ENCODE results near the gene B4GALT2. TPM values are rescaled to one million over a fixed set of nuclear protein-coding genes. Genes with fewer than 3 reads are reported as not detected.

The B4GALT2 gene
- total RNA-seq, 6 donors from 2014 or later: 11.5 to 33.0 (median 18.1) TPM

GRCh38 chr1:43956234-43956633 lies 22.8 kb upstream of the B4GALT2 start:
- H3K27me3 ChIP-seq: no peaks in the 10 kb centered on the region
- TF ChIP-seq CTCF (IDR thresholded peaks at IDR 0.05): no peak
- no peak for TF ChIP-seq POLR2A (IDR thresholded peaks at IDR 0.05)
- TF ChIP-seq EP300 (IDR thresholded peaks at IDR 0.05): no peak
- no peak for TF ChIP-seq POLR2AphosphoS5 (IDR thresholded peaks at IDR 0.05)
- H3K4me1 ChIP-seq: peaks cover 0 to under 1% (median 0%) of the 10 kb centered on the region in 4 donors
- ATAC-seq (ENCODE audit: low FRiP score in 2 of 2) (no peak), DNase-seq (no peak)
- H3K27ac ChIP-seq: no peak overlapping the region
- no peaks in the 10 kb centered on the region for H3K9me3 ChIP-seq
- 99 to 100% methylated on average over 7 to 8 of the region's 8 CpGs for WGBS, 2 donors
- H3K36me3 ChIP-seq: peaks cover 0 to 52% (median 42%) of the 10 kb centered on the region in 4 donors
- H3K4me3 ChIP-seq: no peak overlapping the region

GRCh38 chr1:43957407-43958040 lies 21.5 kb upstream of the B4GALT2 start:
- TF ChIP-seq CTCF (IDR thresholded peaks at IDR 0.05) (no peak), EP300 (IDR thresholded peaks at IDR 0.05) (no peak), POLR2AphosphoS5 (IDR thresholded peaks at IDR 0.05) (no peak), POLR2A (IDR thresholded peaks at IDR 0.05) (no peak)
- ATAC-seq (ENCODE audit: low FRiP score in 2 of 2): no peak
- H3K4me3 ChIP-seq: no peak overlapping the region
- no peaks in the 10 kb centered on the region for H3K4me1 ChIP-seq
- H3K9me3 ChIP-seq: no peaks in the 10 kb centered on the region
- peaks cover 0 to 64% (median 51%) of the 10 kb centered on the region in 4 donors for H3K36me3 ChIP-seq
- DNase-seq: no peak
- no peak overlapping the region for H3K27ac ChIP-seq
- no peaks in the 10 kb centered on the region for H3K27me3 ChIP-seq
- WGBS, 2 donors: 87 to 96% methylated on average over 5 to 7 of the region's 7 CpGs

- 91 to 95% methylated on average over 6 to 9 of the region's 9 CpGs for WGBS, 2 donors
- TF ChIP-seq CTCF (IDR thresholded peaks at IDR 0.05) (no peak), POLR2A (IDR thresholded peaks at IDR 0.05) (no peak)
- no peaks in the 10 kb centered on the region for H3K27me3 ChIP-seq
- H3K27ac ChIP-seq: no peak overlapping the region
- no peak for ATAC-seq (ENCODE audit: low FRiP score in 2 of 2)
- peaks cover 0 to 75% (median 53%) of the 10 kb centered on the region in 4 donors for H3K36me3 ChIP-seq
- no peaks in the 10 kb centered on the region for H3K9me3 ChIP-seq
- no peaks in the 10 kb centered on the region for H3K4me1 ChIP-seq
- H3K4me3 ChIP-seq: no peak overlapping the region
- DNase-seq: no peak
Observed at GRCh38 chr1:43958351-43959255, 20.4 kb upstream of the B4GALT2 start.

GRCh38 chr1:43960798-43961197 lies 18.2 kb upstream of the B4GALT2 start:
- Histone ChIP-seq H3K27ac (no peak overlapping the region), H3K4me3 (no peak overlapping the region), H3K9me3 (no peaks in the 10 kb centered on the region), H3K4me1 (no peaks in the 10 kb centered on the region), H3K27me3 (no peaks in the 10 kb centered on the region), H3K36me3 (peaks cover 0 to 84% (median 57%) of the 10 kb centered on the region in 4 donors)
- ATAC-seq (ENCODE audit: low FRiP score in 2 of 2) (no peak), DNase-seq (no peak)
- 86 to 95% methylated on average over 3 to 8 of the region's 8 CpGs for WGBS, 2 donors
- no peak for TF ChIP-seq POLR2AphosphoS5 (IDR thresholded peaks at IDR 0.05)
- no peak for TF ChIP-seq EP300 (IDR thresholded peaks at IDR 0.05)
- TF ChIP-seq CTCF (IDR thresholded peaks at IDR 0.05): no peak
- TF ChIP-seq POLR2A (IDR thresholded peaks at IDR 0.05): no peak

Data from upper lobe of left lung (tissue), 6 donors.